ENCODE data around the gene FASTKD2. TPM values are rescaled to one million over a fixed set of nuclear protein-coding genes. Genes with fewer than 3 reads are reported as not detected.

Gene FASTKD2
- total and polyA plus RNA-seq, 2 of the 8 experiments (the other 6 are each of a cell fraction or from before 2014, with no cell fraction given) = 35.7 to 38.5 TPM

DNA sequence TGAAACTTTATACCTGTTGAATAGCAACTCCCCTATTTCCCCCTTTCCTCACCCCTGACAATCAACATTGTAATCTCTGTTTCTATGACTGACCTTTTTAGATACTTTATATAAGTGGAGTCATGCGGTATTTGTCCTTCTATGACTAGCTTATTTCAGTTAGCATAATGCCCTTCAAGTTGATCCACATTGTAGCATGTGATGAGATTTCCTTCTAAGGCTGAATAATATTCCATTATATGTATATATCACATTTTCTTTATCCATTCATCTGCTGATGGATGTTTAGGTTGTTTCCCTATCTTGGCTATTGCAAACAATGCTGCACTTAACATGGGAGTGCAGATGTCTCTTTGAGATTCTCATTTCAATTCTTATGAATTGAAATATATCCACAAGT, 9.5 kb downstream of the FASTKD2 start:
- Histone ChIP-seq H2BK12ac (ENCODE audit: low read depth, low read length) (no peak overlapping the region), H2BK5ac (ENCODE audit: low read depth, low read length) (no peak overlapping the region), H2AFZ (ENCODE audit: low read length) (no peak overlapping the region), H4K5ac (ENCODE audit: insufficient read length, low read depth, low read length) (no peak overlapping the region), H3K14ac (ENCODE audit: insufficient read length) (no peak overlapping the region), H3K18ac (ENCODE audit: extremely low read depth, low read length) (no peak overlapping the region), H3K9ac (replicated peaks in 1 of 4; ENCODE audit: extremely low read depth in 1 of 4, low read depth in 3 of 4, low read length in 3 of 4) (no peak overlapping the region), H3K79me2 (ENCODE audit: control insufficient read depth in 1 of 2, insufficient read depth in 2 of 2, low read length in 2 of 2) (peaks cover 0 to 20% of the 10 kb centered on the region in 2 experiments; a peak in 2 of 4 replicates), H3K56ac (replicated peaks; ENCODE audit: insufficient read length, low read depth, low read length) (no peak overlapping the region), H4K20me1 (replicated peaks in 1 of 2; ENCODE audit: control insufficient read depth in 1 of 2, insufficient read depth in 2 of 2, low read length in 2 of 2) (no peaks in the 10 kb centered on the region), H2AK5ac (ENCODE audit: low read depth, low read length) (no peak overlapping the region), H3K4me1 (replicated peaks in 1 of 4; ENCODE audit: control insufficient read depth in 3 of 4, insufficient read depth in 4 of 4, low read length in 3 of 4) (no peaks in the 10 kb centered on the region), H2BK120ac (replicated peaks; ENCODE audit: low read depth, low read length) (no peak overlapping the region), H3K23ac (ENCODE audit: insufficient read length) (no peak overlapping the region), H3K36me3 (ENCODE audit: control insufficient read depth in 2 of 4, insufficient read depth in 4 of 4, low read length in 3 of 4) (peaks cover 3 to 57% (median 26%) of the 10 kb centered on the region in 4 experiments), H3K4me2 (ENCODE audit: insufficient read depth in 1 of 2, low read depth in 2 of 2, low read length in 2 of 2) (no peak overlapping the region), H3K9me3 (ENCODE audit: insufficient read depth in 2 of 2, low read depth in 1 of 2, low read length in 1 of 2) (no peaks in the 10 kb centered on the region), H3K23me2 (ENCODE audit: low read depth, low read length) (no peaks in the 10 kb centered on the region), H3K27ac (ENCODE audit: low read depth, low read length) (no peak overlapping the region), H2BK15ac (ENCODE audit: low read length) (no peak overlapping the region), H4K91ac (replicated peaks; ENCODE audit: insufficient read length, low read length) (no peak overlapping the region), H2BK20ac (ENCODE audit: low read length) (no peak overlapping the region), H4K8ac (ENCODE audit: extremely low read depth, insufficient read depth, low read length) (no peak overlapping the region), H3K79me1 (ENCODE audit: low read depth, low read length) (no peaks in the 10 kb centered on the region), H3K4ac (replicated peaks; ENCODE audit: insufficient read length, low read depth, low read length) (no peak overlapping the region), H3K4me3 (ENCODE audit: extremely low read depth in 1 of 4, insufficient read depth in 2 of 4, low read depth in 3 of 4, low read length in 4 of 4) (no peak overlapping the region), H3K27me3 (replicated peaks in 1 of 4; ENCODE audit: control insufficient read depth in 3 of 4, extremely low read depth in 1 of 4, insufficient read depth in 3 of 4, low read length in 3 of 4) (no peaks in the 10 kb centered on the region)
- no peak for DNase-seq (ENCODE audit: low read depth in 1 of 2, low spot score in 2 of 2)
- FAIRE-seq = no peak
- WGBS, 2 experiments (ENCODE audit: extremely low coverage in 1 of 2, insufficient coverage in 1 of 2, insufficient read length in 1 of 2, insufficient replicate concordance in 2 of 2, low coverage in 1 of 2, low lambda C conversion rate in 2 of 2, missing lambda C conversion rate in 1 of 2) = 91% methylated on average over 1 of the region's 1 CpG; no CpG with 5 or more reads in 1 of the 2 experiments
- POLR2A ChIA-PET (ENCODE audit: partially characterized antibody) = interaction anchor here (0.9 to 1.3 kb wide), 2 partner anchors 10 to 18 kb away, joined by 3 read pairs; partner anchors contain the start of genes FASTKD2 and MDH1B
- CTCF ChIA-PET (ENCODE audit: partially characterized antibody) = interaction anchor here (1.2 to 2.1 kb wide), 2 partner anchors 8 to 10 kb away, joined by 4 to 6 read pairs; no protein-coding TSS in a partner anchor
- TF ChIP-seq JUND (IDR thresholded peaks at IDR 0.05; ENCODE audit: low read length) (no peak), RFX5 (IDR thresholded peaks at IDR 0.05; ENCODE audit: borderline replicate concordance, low read depth, low read length) (no peak), KDM4A (IDR thresholded peaks at IDR 0.05; ENCODE audit: low read depth, low read length, severe bottlenecking) (no peak), PHF8 (conservative IDR thresholded peaks at IDR 0.05; ENCODE audit: low read depth, low read length) (no peak), SP2 (IDR thresholded peaks at IDR 0.05; ENCODE audit: low read length) (no peak), KDM1A (IDR thresholded peaks at IDR 0.05; ENCODE audit: borderline replicate concordance, low read length) (no peak), ZNF274 (IDR thresholded peaks at IDR 0.05; ENCODE audit: borderline replicate concordance, extremely low read depth, low read length) (no peak), SIRT6 (IDR thresholded peaks at IDR 0.05; ENCODE audit: low read length) (no peak), EP300 (IDR thresholded peaks at IDR 0.05; ENCODE audit: borderline replicate concordance in 1 of 2, low read depth in 2 of 2, low read length in 2 of 2) (no peak)

Measured in H1 (cell line).